ENCODE measurements around the gene CD3E.

Gene CD3E

DNA sequence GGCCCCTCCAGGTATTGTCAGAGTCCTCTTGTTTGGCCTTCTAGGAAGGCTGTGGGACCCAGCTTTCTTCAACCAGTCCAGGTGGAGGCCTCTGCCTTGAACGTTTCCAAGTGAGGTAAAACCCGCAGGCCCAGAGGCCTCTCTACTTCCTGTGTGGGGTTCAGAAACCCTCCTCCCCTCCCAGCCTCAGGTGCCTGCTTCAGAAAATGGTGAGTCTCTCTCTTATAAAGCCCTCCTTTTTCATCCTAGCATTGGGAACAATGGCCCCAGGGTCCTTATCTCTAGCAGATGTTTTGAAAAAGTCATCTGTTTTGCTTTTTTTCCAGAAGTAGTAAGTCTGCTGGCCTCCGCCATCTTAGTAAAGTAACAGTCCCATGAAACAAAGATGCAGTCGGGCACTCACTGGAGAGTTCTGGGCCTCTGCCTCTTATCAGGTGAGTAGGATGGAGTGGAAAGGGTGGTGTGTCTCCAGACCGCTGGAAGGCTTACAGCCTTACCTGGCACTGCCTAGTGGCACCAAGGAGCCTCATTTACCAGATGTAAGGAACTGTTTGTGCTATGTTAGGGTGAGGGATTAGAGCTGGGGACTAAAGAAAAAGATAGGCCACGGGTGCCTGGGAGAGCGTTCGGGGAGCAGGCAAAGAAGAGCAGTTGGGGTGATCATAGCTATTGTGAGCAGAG, at the start of gene CD3E:
Gene CD3E (plus strand): TSS at position 163 of the 681 bp plus-strand sequence. CDS start 223 bp downstream, at position 386.
- no peak for DNase-seq

DNA sequence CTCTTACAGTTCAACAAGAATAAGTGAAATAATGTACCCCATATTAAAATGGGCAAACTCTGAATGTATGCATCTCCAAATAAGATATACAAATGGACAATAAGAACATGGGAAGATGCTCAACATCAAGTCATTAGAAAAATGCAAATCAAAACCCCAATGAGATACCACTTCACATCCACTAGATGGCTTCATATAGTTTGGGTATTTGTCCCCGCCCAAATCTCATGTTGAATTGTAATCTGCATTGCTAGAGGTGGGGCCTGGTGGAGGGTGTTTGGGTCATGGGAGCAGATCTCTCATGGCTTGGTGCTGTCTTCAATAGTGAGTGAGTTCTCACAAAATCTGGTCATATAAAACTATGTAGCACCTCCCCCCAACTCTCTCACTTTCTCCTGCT, 46.1 kb upstream of the CD3E start:
- DNase-seq: no peak

GRCh38 chr11:118259138-118259537, 45.4 kb upstream of the CD3E start:
- DNase-seq: no peak

GRCh38 chr11:118260353-118260752, 44.2 kb upstream of the CD3E start:
- DNase-seq: no peak

- DNase-seq: no peak
Measured at GRCh38 chr11:118263112-118263511, 41.4 kb upstream of the CD3E start.

GRCh38 chr11:118263695-118264568, 40.6 kb upstream of the CD3E start, which contains the start of gene MPZL2:
MPZL2 (minus strand) TSS chr11:118264297; CDS start chr11:118264153, 144 bp downstream.
- no peak for DNase-seq

DNA sequence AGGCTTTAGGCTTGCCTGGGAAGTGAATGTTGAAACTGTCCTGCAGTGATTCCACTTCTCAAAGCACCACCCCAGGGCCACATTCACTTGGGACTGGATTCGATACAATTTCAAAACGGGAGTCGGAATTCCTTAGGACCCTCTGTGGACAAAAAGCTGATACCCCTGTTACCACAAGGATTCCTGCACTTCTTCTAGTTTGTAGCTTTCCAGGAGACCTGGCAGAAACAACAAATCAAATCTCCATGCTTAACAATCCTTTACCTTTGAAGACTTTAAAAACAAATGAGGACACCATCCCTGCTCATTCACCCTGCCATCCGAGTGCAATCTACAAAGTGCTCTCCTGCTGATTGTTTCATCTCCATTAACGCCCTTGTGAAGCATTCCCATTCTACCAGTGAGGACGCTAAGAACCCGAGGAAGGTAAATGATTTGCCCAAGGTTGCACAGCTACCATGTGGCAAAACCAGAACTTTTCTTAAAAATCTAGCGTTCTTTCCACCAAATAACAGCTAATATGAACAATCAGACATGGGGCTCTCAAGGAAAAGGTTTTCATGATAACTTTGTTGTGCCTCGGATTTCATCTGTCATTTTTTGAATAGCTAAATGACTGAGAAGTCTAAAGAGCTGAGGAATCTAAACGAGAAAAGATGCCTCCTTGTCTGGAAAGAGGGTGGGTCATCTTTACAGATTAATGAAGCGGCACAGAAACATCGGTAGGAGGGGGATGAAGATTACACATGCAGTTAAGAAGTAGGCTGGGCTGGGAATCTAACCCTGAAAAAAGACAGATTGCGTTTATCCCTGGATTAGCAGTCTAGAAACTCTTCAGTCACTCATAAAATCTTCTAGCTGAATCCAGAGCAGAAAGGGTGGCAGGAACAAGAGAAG, 39.7 kb upstream of the CD3E start:
- DNase-seq: no peak

GRCh38 chr11:118265954-118266353, 38.6 kb upstream of the CD3E start:
- DNase-seq: no peak

GRCh38 chr11:118267486-118267885, 37.0 kb upstream of the CD3E start:
- no peak for DNase-seq

DNA sequence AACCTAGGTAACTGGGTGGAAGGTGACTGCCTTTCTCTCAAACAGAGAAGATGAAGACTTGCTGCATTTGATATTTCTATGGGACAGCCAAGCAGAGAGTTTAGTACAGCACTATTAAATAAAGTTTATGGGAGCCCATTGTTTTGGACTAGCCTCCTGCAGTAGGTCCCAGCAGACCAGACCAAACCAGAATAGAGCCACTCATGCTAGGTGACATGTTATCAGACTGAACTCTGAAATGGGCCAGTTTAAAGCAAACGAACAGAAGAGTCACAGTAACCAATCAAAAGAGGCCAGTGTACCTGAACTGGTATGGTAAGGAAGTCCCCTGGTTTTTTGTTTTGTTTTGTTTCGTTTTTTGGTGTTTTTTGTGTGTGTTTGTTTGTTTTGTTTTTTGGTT, 32.5 kb upstream of the CD3E start:
- DNase-seq: no peak

DNA sequence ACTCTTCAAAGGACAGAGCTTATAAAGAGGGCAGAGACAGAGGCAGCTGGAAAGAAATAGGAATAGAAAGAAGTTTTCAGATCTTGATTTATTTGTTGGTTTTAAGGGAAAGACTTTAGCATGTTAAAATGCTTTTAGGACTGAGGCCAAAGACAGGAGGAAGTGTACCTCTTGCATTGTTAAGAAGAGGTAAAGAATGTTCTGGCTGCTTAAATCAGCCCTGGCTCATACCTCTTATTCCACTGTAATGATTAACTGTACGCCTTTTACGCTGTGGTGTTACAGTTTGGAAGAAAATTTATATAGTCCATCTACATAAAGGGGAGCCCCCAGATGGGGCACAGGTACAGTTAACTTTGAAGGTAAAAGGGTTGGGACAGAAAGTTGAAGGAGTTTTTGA, 30.3 kb upstream of the CD3E start:
- DNase-seq: no peak

- DNase-seq: no peak
Measured at GRCh38 chr11:118275176-118275575, 29.4 kb upstream of the CD3E start.

GRCh38 chr11:118276422-118276821, 28.1 kb upstream of the CD3E start:
- no peak for DNase-seq

GRCh38 chr11:118277312-118277711, 27.2 kb upstream of the CD3E start:
- DNase-seq: no peak

DNA sequence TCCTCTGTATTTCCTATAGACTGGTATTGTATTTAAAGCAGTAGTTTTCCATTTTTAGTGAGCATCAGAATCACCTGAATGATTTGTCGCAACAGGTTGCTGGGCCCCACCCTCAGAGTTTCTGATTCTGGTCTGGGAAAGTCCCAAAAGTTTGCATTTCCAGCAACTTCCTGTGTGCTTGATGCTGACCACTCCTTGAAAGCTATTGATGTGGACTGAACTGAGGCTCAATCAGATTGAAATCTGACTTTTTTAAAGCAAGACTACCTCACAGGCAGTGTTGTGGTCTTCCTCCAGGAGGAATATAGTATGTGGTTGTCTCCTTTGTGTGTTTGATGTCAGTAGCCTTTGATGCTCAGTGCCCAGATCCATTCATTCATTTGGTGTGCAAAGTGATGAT, 23.2 kb upstream of the CD3E start:
- DNase-seq: no peak

- DNase-seq: no peak
Measured at GRCh38 chr11:118282606-118283005, 21.9 kb upstream of the CD3E start.

DNA sequence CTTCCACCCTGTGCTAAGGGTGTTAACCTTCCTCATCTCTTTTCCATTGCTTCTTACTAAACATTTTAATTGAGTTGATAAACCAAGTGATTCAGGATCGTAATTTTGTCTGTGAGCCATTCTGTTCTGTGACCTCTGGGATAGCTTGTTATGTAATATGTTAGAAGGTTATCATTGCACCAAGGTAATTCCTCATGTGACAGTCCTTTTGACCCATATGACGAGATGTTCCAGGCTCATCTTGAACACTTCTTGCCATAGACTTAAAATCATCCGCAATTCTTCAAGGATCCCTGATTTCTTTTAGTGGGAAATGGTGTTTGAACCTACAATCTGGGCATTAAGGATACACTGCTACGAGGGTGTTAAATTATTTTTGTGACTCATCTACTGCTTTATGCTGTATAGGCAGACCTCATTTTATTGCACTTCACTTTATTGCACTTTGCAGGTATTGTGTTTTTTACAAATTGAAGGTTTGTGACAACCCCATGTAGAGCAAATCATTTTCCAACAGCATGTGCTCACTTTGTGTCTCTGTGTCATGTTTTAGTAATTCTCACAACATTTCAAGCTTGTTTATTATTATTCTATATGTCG, 21.4 kb upstream of the CD3E start:
- DNase-seq: no peak

- no peak for DNase-seq
Measured at GRCh38 chr11:118283756-118284350, 20.7 kb upstream of the CD3E start.

DNA sequence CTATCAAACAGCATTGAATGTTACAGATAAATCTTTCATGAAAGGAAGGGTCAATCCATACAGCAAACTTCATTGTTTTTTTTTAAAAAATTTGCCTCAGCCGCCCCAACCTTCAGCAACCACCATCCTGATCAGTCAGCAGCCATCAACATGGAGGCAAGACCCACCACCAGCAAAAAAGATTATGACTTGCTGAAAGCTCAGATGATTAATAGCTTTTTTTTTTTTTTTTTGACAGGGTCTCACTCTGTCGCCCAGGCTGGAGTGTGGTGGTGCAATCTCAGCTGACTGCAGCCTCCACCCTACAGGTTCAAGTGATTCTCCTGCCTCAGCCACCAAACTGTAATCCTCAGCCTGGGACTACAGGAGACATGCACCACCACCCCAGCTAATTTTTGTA, 18.0 kb upstream of the CD3E start:
- no peak for DNase-seq

DNA sequence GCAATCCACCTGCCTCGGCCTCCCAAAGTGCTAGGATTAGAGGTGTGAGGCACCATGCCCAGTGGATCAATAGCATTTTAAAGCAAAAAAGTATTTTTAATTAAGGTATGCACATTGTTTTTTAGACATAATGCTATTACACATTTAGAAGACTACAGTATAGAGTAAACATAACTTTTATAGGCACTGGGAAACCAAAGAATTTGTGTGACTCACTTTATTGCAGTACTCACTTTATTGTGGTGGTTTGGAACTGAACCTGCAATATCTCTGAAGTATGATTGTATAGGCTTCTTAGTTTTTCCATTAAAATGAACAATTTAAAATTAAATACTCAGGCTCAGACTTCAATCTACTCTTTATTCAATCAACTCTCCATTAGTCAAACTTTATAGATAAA, 17.5 kb upstream of the CD3E start:
- DNase-seq: no peak

GRCh38 chr11:118289401-118289800, 15.1 kb upstream of the CD3E start:
- DNase-seq: no peak

DNA sequence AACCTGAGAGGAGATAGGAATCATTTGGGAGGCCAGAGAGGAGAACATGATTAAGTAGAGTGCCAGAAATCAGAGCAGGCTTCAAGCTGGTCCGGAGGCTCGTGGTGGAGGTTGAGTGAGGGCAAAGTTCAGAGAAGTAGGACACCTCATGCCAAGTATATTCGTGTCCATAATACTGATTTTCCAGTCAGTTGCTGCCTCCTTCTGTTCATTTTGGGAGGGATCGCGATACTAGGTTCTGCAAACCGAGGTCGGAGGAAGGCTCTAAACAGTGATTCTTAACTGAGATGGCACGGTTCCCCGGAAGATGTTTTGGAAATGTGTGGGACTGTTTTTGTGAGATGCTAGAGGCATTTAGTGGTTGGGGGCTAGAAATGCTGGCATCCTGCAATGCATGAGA, 13.6 kb upstream of the CD3E start:
- DNase-seq: no peak

Measured in NCI-H1930 (cell line).